Measurements from ENCODE around the gene CDK6. TPM values are rescaled to one million over a fixed set of nuclear protein-coding genes. Genes with fewer than 3 reads are reported as not detected.

CDK6 gene
- total and polyA plus RNA-seq, 10 of the 15 experiments (the other 5 are each of a cell fraction or from before 2014, with no cell fraction given), result 8.0 to 118 (median 45.8) TPM

DNA sequence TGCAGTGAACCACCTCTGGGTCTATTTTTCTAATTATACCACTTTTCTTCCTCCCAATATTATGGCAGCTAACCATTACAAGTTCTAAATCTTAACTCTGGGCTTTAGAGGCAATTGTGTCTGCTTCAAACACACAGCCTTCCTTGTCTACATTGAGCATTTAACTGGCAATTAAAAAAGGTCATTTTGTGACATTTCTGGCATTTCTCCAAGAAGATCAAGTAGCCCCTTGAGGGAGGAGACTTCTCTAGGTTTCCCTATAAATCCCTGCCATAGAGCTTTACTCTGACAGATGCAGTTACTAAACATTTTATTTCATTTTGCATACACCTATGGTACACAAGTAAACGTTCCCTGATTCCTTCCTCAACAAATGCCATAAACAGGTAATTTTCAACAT lies 212.8 kb downstream of the CDK6 start (continued):
- TF ChIP-seq, protein P1, sequence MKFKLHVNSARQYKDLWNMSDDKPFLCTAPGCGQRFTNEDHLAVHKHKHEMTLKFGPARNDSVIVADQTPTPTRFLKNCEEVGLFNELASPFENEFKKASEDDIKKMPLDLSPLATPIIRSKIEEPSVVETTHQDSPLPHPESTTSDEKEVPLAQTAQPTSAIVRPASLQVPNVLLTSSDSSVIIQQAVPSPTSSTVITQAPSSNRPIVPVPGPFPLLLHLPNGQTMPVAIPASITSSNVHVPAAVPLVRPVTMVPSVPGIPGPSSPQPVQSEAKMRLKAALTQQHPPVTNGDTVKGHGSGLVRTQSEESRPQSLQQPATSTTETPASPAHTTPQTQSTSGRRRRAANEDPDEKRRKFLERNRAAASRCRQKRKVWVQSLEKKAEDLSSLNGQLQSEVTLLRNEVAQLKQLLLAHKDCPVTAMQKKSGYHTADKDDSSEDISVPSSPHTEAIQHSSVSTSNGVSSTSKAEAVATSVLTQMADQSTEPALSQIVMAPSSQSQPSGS (IDR thresholded peaks at IDR 0.05; ENCODE audit: low read length), result no peak
- TF ChIP-seq ESRRA (IDR thresholded peaks at IDR 0.05; ENCODE audit: low read length) (no peak), PML (IDR thresholded peaks at IDR 0.05; ENCODE audit: low read length) (no peak), CBFB (IDR thresholded peaks at IDR 0.05; ENCODE audit: low read depth) (no peak), ATF7 (IDR thresholded peaks at IDR 0.05; ENCODE audit: low read depth) (no peak)
- TF ChIP-seq, protein P2, sequence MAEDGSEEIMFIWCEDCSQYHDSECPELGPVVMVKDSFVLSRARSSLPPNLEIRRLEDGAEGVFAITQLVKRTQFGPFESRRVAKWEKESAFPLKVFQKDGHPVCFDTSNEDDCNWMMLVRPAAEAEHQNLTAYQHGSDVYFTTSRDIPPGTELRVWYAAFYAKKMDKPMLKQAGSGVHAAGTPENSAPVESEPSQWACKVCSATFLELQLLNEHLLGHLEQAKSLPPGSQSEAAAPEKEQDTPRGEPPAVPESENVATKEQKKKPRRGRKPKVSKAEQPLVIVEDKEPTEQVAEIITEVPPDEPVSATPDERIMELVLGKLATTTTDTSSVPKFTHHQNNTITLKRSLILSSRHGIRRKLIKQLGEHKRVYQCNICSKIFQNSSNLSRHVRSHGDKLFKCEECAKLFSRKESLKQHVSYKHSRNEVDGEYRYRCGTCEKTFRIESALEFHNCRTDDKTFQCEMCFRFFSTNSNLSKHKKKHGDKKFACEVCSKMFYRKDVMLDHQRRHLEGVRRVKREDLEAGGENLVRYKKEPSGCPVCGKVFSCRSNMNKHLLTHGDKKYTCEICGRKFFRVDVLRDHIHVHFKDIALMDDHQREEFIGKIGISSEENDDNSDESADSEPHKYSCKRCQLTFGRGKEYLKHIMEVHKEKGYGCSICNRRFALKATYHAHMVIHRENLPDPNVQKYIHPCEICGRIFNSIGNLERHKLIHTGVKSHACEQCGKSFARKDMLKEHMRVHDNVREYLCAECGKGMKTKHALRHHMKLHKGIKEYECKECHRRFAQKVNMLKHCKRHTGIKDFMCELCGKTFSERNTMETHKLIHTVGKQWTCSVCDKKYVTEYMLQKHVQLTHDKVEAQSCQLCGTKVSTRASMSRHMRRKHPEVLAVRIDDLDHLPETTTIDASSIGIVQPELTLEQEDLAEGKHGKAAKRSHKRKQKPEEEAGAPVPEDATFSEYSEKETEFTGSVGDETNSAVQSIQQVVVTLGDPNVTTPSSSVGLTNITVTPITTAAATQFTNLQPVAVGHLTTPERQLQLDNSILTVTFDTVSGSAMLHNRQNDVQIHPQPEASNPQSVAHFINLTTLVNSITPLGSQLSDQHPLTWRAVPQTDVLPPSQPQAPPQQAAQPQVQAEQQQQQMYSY (CRISPR knock-in tag; IDR thresholded peaks at IDR 0.05), result no peak
- TF ChIP-seq, protein P3, sequence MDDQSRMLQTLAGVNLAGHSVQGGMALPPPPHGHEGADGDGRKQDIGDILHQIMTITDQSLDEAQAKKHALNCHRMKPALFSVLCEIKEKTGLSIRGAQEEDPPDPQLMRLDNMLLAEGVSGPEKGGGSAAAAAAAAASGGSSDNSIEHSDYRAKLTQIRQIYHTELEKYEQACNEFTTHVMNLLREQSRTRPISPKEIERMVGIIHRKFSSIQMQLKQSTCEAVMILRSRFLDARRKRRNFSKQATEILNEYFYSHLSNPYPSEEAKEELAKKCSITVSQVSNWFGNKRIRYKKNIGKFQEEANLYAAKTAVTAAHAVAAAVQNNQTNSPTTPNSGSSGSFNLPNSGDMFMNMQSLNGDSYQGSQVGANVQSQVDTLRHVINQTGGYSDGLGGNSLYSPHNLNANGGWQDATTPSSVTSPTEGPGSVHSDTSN (IDR thresholded peaks at IDR 0.05; ENCODE audit: insufficient replicate concordance, low read depth, low read length), result no peak

Measured in GM12878 (cell line).